Measurements from ENCODE around the gene CCDC171.

GRCh38 chr9:15718423-15718822, 165.6 kb downstream of the CCDC171 start:
- TF ChIP-seq EZH2 (IDR thresholded peaks at IDR 0.05) (no peak), POLR2AphosphoS5 (IDR thresholded peaks at IDR 0.05; ENCODE audit: borderline replicate concordance, low read depth, low read length) (no peak)

Measured in SK-N-MC (cell line).